Measurements from ENCODE around the gene SAMD14.

GRCh38 chr17:50144845-50145531 is 15.0 kb upstream of the SAMD14 start:
- TF ChIP-seq, protein P1, sequence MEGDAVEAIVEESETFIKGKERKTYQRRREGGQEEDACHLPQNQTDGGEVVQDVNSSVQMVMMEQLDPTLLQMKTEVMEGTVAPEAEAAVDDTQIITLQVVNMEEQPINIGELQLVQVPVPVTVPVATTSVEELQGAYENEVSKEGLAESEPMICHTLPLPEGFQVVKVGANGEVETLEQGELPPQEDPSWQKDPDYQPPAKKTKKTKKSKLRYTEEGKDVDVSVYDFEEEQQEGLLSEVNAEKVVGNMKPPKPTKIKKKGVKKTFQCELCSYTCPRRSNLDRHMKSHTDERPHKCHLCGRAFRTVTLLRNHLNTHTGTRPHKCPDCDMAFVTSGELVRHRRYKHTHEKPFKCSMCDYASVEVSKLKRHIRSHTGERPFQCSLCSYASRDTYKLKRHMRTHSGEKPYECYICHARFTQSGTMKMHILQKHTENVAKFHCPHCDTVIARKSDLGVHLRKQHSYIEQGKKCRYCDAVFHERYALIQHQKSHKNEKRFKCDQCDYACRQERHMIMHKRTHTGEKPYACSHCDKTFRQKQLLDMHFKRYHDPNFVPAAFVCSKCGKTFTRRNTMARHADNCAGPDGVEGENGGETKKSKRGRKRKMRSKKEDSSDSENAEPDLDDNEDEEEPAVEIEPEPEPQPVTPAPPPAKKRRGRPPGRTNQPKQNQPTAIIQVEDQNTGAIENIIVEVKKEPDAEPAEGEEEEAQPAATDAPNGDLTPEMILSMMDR (IDR thresholded peaks at IDR 0.05) = no peak
- TF ChIP-seq ZFX (IDR thresholded peaks at IDR 0.05; ENCODE audit: borderline replicate concordance) = no peak

Data from 22Rv1 (cell line).